Muscle of back (tissue), 11 donors: ENCODE data around the gene ARL5C. TPM values are rescaled to one million over a fixed set of nuclear protein-coding genes. Genes with fewer than 3 reads are reported as not detected.

ENCODE experiments used
- DNase-seq, 3 donors: peaks; one replicate each; pipeline versions ENCODE4 v3.0.0 to v3.0.0-alpha.2; 2013
- polyA plus RNA-seq, 10 donors: library from polyadenylated mRNA; unstranded; fragments of 120-200 nt; gene quantifications; one replicate each; pipeline ENCODE4 v1.2.1, GENCODE V29; 2013; ENCODE audit not compliant: insufficient read length in 10 of 10

The ARL5C gene
- polyA plus RNA-seq, 10 donors = 0.24 to 0.42 (median 0.33) TPM; not detected in 4

GRCh38 chr17:39108461-39109375, 57.2 kb downstream of the ARL5C start:
- no peak for DNase-seq

DNA sequence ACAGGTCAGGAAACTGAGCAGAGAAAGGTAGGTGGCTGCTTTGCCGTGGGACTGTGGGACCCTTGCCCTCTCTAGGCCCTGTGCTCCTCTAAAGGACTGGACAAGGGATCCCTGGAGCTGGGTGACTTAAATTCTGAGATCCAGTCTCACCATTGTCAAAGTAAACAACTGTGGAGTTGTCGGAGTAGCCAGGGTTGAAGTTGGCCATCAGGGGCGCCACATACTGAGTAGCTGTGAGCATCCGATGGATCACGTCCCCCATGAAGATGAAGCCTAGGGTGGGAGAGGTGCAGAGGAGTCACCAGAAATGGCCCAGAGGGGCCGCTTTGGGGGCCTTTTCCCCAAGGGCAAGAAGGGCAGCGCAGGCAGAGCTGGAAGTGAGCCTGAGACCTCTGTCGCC, 58.0 kb downstream of the ARL5C start:
- DNase-seq = no peak

- DNase-seq = no peak
These were observed 58.8 kb downstream of the ARL5C start for GRCh38 chr17:39107155-39107554.

Other genes starting within 250 kb of the ARL5C start
- under 1 TPM in 1 of 10 donors, not detected in 9; 0.12 TPM for gene FBXO47, start 198.8 kb downstream of the ARL5C start, polyA plus RNA-seq
- 10 to 100 TPM in 3 of 10 donors, 1 to 10 TPM in 7; 4.0 to 14.0 (median 8.5) TPM for gene PLXDC1, start 14.5 kb downstream of the ARL5C start, polyA plus RNA-seq
- gene CACNB1, start 31.5 kb upstream of the ARL5C start, polyA plus RNA-seq = 100 to 1,000 TPM in 9 of 10 donors, 10 to 100 TPM in 1; 85.0 to 201 (median 186) TPM
- 1,000 to 10,000 TPM; 2,263 to 2,766 (median 2,554) TPM for gene RPL19, start 34.1 kb upstream of the ARL5C start, polyA plus RNA-seq
- under 1 TPM; 0.13 to 0.96 (median 0.30) TPM for gene STAC2, start 59.8 kb upstream of the ARL5C start, polyA plus RNA-seq
- 1 to 10 TPM; 5.1 to 8.1 (median 6.6) TPM for gene FBXL20, start 235.5 kb upstream of the ARL5C start, polyA plus RNA-seq